MM.1S (cell line): ENCODE results near the gene ADK.

Experiments
- EZH2 ChIP-seq: fragments of 300-600 bp; sonication (generic); optimal IDR thresholded peaks from 2 replicates; pipeline ENCODE3; 2017; ENCODE audit warnings: low read depth, mild to moderate bottlenecking, antibody characterized with exemption, low read length, mixed read lengths
- EZH2phosphoT487 ChIP-seq: fragments of 300-600 bp; sonication (generic); IDR thresholded peaks from 2 replicates; pipeline ENCODE4 v1.6.1; 2018; ENCODE audit warnings: antibody characterized with exemption, low read length
- TF ChIP-seq, protein P1 (sequence below): fragments of 300-600 bp; sonication (generic); IDR thresholded peaks from 2 replicates; pipeline ENCODE4 v1.5.1; 2016; ENCODE audit warnings: antibody characterized with exemption, low read length, mixed read lengths

GRCh38 chr10:74623786-74624185 is 472.8 kb downstream of the ADK start:
- TF ChIP-seq, protein P1, sequence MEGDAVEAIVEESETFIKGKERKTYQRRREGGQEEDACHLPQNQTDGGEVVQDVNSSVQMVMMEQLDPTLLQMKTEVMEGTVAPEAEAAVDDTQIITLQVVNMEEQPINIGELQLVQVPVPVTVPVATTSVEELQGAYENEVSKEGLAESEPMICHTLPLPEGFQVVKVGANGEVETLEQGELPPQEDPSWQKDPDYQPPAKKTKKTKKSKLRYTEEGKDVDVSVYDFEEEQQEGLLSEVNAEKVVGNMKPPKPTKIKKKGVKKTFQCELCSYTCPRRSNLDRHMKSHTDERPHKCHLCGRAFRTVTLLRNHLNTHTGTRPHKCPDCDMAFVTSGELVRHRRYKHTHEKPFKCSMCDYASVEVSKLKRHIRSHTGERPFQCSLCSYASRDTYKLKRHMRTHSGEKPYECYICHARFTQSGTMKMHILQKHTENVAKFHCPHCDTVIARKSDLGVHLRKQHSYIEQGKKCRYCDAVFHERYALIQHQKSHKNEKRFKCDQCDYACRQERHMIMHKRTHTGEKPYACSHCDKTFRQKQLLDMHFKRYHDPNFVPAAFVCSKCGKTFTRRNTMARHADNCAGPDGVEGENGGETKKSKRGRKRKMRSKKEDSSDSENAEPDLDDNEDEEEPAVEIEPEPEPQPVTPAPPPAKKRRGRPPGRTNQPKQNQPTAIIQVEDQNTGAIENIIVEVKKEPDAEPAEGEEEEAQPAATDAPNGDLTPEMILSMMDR = no peak
- TF ChIP-seq EZH2phosphoT487 = no peak
- no peak for TF ChIP-seq EZH2
